NCI-H128 (cell line): ENCODE results near the gene NCOA3.
"Not testable (repeated sequence)": the region's sequence is repeated elsewhere in the genome, so short reads cannot be mapped to it uniquely, and the experiment has no call there.

ENCODE experiments used
- DNase-seq: peaks from one replicate; lab custom pipeline; 2025; ENCODE audit not compliant: unreplicated experiment; lab: John Stamatoyannopoulos, UW

Gene NCOA3

GRCh38 chr20:47595138-47595537 lies 93.5 kb downstream of the NCOA3 start:
- DNase-seq = not testable (repeated sequence)

- no peak for DNase-seq
These were observed 94.4 kb downstream of the NCOA3 start for GRCh38 chr20:47596003-47596571.

GRCh38 chr20:47597090-47597489 lies 95.4 kb downstream of the NCOA3 start:
- no peak for DNase-seq

- DNase-seq = no peak
These were observed 97.4 kb downstream of the NCOA3 start for GRCh38 chr20:47598911-47599744.

- no peak for DNase-seq
These were observed 99.4 kb downstream of the NCOA3 start for GRCh38 chr20:47600967-47601547.

GRCh38 chr20:47603260-47603659 lies 101.6 kb downstream of the NCOA3 start:
- no peak for DNase-seq

GRCh38 chr20:47605673-47606413 lies 104.2 kb downstream of the NCOA3 start:
- no peak for DNase-seq

- peak; percentile 91 for DNase-seq
These were observed 104.8 kb downstream of the NCOA3 start for GRCh38 chr20:47606414-47606982.

GRCh38 chr20:47606983-47607613 lies 105.4 kb downstream of the NCOA3 start:
- no peak for DNase-seq

- no peak for DNase-seq
These were observed 107.3 kb downstream of the NCOA3 start for GRCh38 chr20:47609001-47609400.

GRCh38 chr20:47610247-47610944 lies 108.7 kb downstream of the NCOA3 start:
- DNase-seq = no peak

GRCh38 chr20:47610945-47611250 lies 109.2 kb downstream of the NCOA3 start:
- no peak for DNase-seq

- DNase-seq = no peak
These were observed 110.1 kb downstream of the NCOA3 start for GRCh38 chr20:47611785-47612184.

- DNase-seq = no peak
These were observed 111.0 kb downstream of the NCOA3 start for GRCh38 chr20:47612670-47613069.

- no peak for DNase-seq
These were observed 113.1 kb downstream of the NCOA3 start for GRCh38 chr20:47614703-47615309.

- no peak for DNase-seq
These were observed 116.8 kb downstream of the NCOA3 start for GRCh38 chr20:47618479-47618878.

GRCh38 chr20:47620808-47621805 lies 119.4 kb downstream of the NCOA3 start:
- DNase-seq = peak; percentile 3

- DNase-seq = no peak
These were observed 120.5 kb downstream of the NCOA3 start for GRCh38 chr20:47622118-47622665.
